K562 (cell line): Measurements from ENCODE around the gene GPR68. TPM values are rescaled to one million over a fixed set of nuclear protein-coding genes. Genes with fewer than 3 reads are reported as not detected.

Source experiments
- ATAC-seq: fragments of 200-7000 bp; cut with Tn5 transposase; 3 replicates; pipeline ENCODE4 v1.9.1; 2020; ENCODE audit warnings: moderate library complexity
- BruUV-seq: library from RNA; stranded (reverse); fragments of 400-500 nt; replicated peaks from 2 replicates; lab custom pipeline; 2021; lab: Mats Ljungman, UMichigan
- CTCF ChIA-PET: fragments of 300-600 bp; formaldehyde crosslinking; extraction: SDS; loops from one replicate; lab custom pipeline; 2021; ENCODE audit warnings: low intra/inter-chr PET ratio; lab: Yijun Ruan, JAX
- POLR2A ChIA-PET: fragments of 300-600, 350-650 bp; sonication (Branson Sonifier 250); formaldehyde crosslinking; extraction: SDS; loops from one replicate; lab custom pipeline; 2021; ENCODE audit warnings: antibody characterized with exemption, inconsistent platforms; lab: Yijun Ruan, JAX
- DNase-seq, 4 experiments: peaks; one replicate each; pipeline versions ENCODE4 v3.0.0 to v3.0.0-alpha.2; 2011 to 2018; ENCODE audit warnings: low spot score in 3 of 4, mixed read lengths in 3 of 4; ENCODE audit errors: extremely low read depth in 1 of 4
- FAIRE-seq: peaks from 2 replicates; lab custom pipeline; 2011; peaks lifted over from hg19 to GRCh38; lab: Jason Lieb, UNC
- H2AFZ ChIP-seq: 2 replicates; pipeline ENCODE4 v1.6.0; 2011; ENCODE audit warnings: low read depth, low read length, control low read depth, inconsistent platforms
- H3K27ac ChIP-seq: fragments of 200-600 bp; 3 replicates; pipeline ENCODE4 v1.8.0; 2011; ENCODE audit warnings: low read depth, mild to moderate bottlenecking, control low read depth, inconsistent platforms, low read length, moderate library complexity, mixed read lengths; ENCODE audit errors: extremely low read depth
- H3K27me3 ChIP-seq, 2 experiments: fragments of 300-600 bp in 1 of 2; 2 replicates in 1 of 2; 3 replicates in 1 of 2; pipeline versions ENCODE4 v1.6.0 to v1.8.0; 2011; ENCODE audit warnings: inconsistent platforms in 2 of 2, low read length in 2 of 2, mild to moderate bottlenecking in 1 of 2, mixed read lengths in 1 of 2, moderate library complexity in 1 of 2; ENCODE audit not compliant: control insufficient read depth in 2 of 2, insufficient read depth in 2 of 2
- H3K36me3 ChIP-seq: fragments of 300-600 bp; 3 replicates; pipeline ENCODE4 v1.8.0; 2011; ENCODE audit warnings: mild to moderate bottlenecking, low read length, inconsistent platforms; ENCODE audit not compliant: control insufficient read depth, insufficient read depth
- H3K4me1 ChIP-seq, 2 experiments: fragments of 200-600 bp in 1 of 2; replicated peaks in 1 of 2; 2 replicates in 1 of 2; 3 replicates in 1 of 2; pipeline versions ENCODE4 v1.5.1 to v1.8.0; 2011; ENCODE audit warnings: inconsistent platforms in 2 of 2, low read length in 2 of 2, mild to moderate bottlenecking in 1 of 2, mixed read lengths in 1 of 2, moderate library complexity in 1 of 2; ENCODE audit not compliant: control insufficient read depth in 2 of 2, insufficient read depth in 2 of 2
- H3K4me2 ChIP-seq: 2 replicates; pipeline ENCODE4 v1.6.1; 2011; ENCODE audit warnings: low read length, control low read depth, inconsistent platforms, mixed read lengths; ENCODE audit not compliant: insufficient read depth
- H3K4me3 ChIP-seq: fragments of 200-600 bp; sonication (generic), shearing (Covaris generic); 2 replicates; pipeline ENCODE4 v1.5.1; 2016; ENCODE audit warnings: control low read depth, inconsistent platforms
- H3K79me2 ChIP-seq: fragments of 200-600 bp; 3 replicates; pipeline ENCODE4 v1.8.0; 2011; ENCODE audit warnings: low read length, inconsistent platforms; ENCODE audit not compliant: control insufficient read depth, insufficient read depth
- H3K9ac ChIP-seq, 2 experiments: 2 replicates each; pipeline versions ENCODE4 v1.6.0 to v1.6.1; 2011; ENCODE audit warnings: low read depth in 2 of 2, low read length in 2 of 2, control low read depth in 1 of 2, inconsistent platforms in 1 of 2, mild to moderate bottlenecking in 1 of 2, mixed read lengths in 1 of 2; ENCODE audit not compliant: insufficient read depth in 1 of 2
- H3K9me1 ChIP-seq: one replicate; pipeline ENCODE4 v1.6.0; 2011; ENCODE audit warnings: inconsistent platforms, mild to moderate bottlenecking, low read length, moderate library complexity; ENCODE audit not compliant: control insufficient read depth, insufficient read depth
- H3K9me3 ChIP-seq: replicated peaks from 2 replicates; pipeline ENCODE4 v1.5.1; 2011; ENCODE audit warnings: low read depth, low read length, inconsistent platforms; ENCODE audit not compliant: control insufficient read depth, insufficient read depth
- H4K20me1 ChIP-seq: replicated peaks from 2 replicates; pipeline ENCODE4 v1.6.1; 2011; ENCODE audit warnings: low read length, inconsistent platforms, mixed read lengths; ENCODE audit not compliant: control insufficient read depth, insufficient read depth
- FIP1L1 ChIP-seq: fragments of 200-400 bp; formaldehyde crosslinking; IDR thresholded peaks from 2 replicates; pipeline ENCODE4 v1.6.1; 2018; ENCODE audit warnings: mild to moderate bottlenecking, low read depth, low read length; ENCODE audit not compliant: poor library complexity, severe bottlenecking
- NR2C2 ChIP-seq, 2 experiments: fragments of 200-800 bp in 1 of 2; sonication (Bioruptor generic) in 1 of 2; sonication (generic) in 1 of 2; formaldehyde crosslinking in 1 of 2; IDR thresholded peaks; 2 replicates each; pipeline versions ENCODE4 v1.6.1 to v1.8.0; 2016 to 2022; ENCODE audit warnings: mild to moderate bottlenecking in 1 of 2, missing compliant biosample characterization in 1 of 2, missing genetic modification characterization in 1 of 2, missing genetic modification reagents in 1 of 2
- NRF1 ChIP-seq, 2 experiments: fragments of 450-650 bp; IDR thresholded peaks in 1 of 2; conservative IDR thresholded peaks in 1 of 2; 2 replicates each; pipeline ENCODE4 v1.6.1; 2014; ENCODE audit warnings: mild to moderate bottlenecking in 2 of 2
- ZBED1 ChIP-seq: IDR thresholded peaks from 2 replicates; pipeline ENCODE4 v1.6.1; 2014
- ZBTB12 ChIP-seq: fragments of 250-450 bp; sonication (Bioruptor Pico); IDR thresholded peaks from 2 replicates; pipeline ENCODE4 v1.4.0; 2020
- ZFP36 ChIP-seq: fragments of 150-350 bp; IDR thresholded peaks from 2 replicates; pipeline ENCODE4 v1.6.1; 2018; ENCODE audit warnings: low read length, low read depth; ENCODE audit not compliant: partially characterized antibody
- ZNF232 ChIP-seq: sonication (generic); formaldehyde crosslinking; IDR thresholded peaks from 2 replicates; pipeline ENCODE4 v1.8.0; 2022; ENCODE audit warnings: mild to moderate bottlenecking, missing genetic modification reagents
- ZNF316 ChIP-seq: fragments of 450-650 bp; IDR thresholded peaks from 2 replicates; pipeline ENCODE4 v1.6.1; 2016
- WGBS: fragments of 100-300 bp; shearing (Covaris generic); methylation state at CpG from one replicate; pipeline ENCODE4 v1.1.6; 2016; ENCODE audit warnings: low coverage, mixed read lengths; ENCODE audit not compliant: insufficient coverage; ENCODE audit errors: missing lambda C conversion rate; 5-methylcytosine and 5-hydroxymethylcytosine counted together
- in situ Hi-C: fragments of 300-500 bp; cut with MboI; formaldehyde crosslinking; loops from 4 replicates; pipeline ENCODE4 v1.15.0; 2018; ENCODE audit warnings: inconsistent platforms, mixed read lengths
- intact Hi-C: fragments of 100-400 bp; cut with micrococcal nuclease; formaldehyde crosslinking; loops from 2 replicates; pipeline ENCODE4 v1.14.2; 2022
- polyA plus RNA-seq, 8 experiments: library from polyadenylated mRNA; depleted of rRNA in 4 of 8; stranded (reverse) in 5 of 8; unstranded in 3 of 8; fragments of >200 nt; fragmentation: Nextera tagmentation in 2 of 8; fragmentation: Illumina TruSeq in 1 of 8; extraction: Ambion mirVana in 2 of 8; extraction: Trizol in 1 of 8; gene quantifications; 2 replicates each; pipeline versions ENCODE4 v1.2.1 to v1.2.3, GENCODE V29; 2011 to 2014; ENCODE audit warnings: inconsistent platforms in 1 of 8, missing spikeins in 1 of 8
- total RNA-seq, 7 experiments: library from RNA; depleted of rRNA in 6 of 7; stranded (reverse); fragments of >200 nt in 6 of 7; fragmentation: Illumina TruSeq in 2 of 7; extraction: Trizol in 2 of 7; gene quantifications; 2 replicates each; pipeline versions ENCODE4 v1.2.1 to v1.2.3, GENCODE V29; 2011 to 2021; ENCODE audit warnings: low replicate concordance in 1 of 7
- TF ChIP-seq, protein P1 (sequence below): fragments of 250-450 bp; sonication (Bioruptor Pico); IDR thresholded peaks from 2 replicates; pipeline ENCODE4 v1.4.0; 2020; ENCODE audit warnings: mild to moderate bottlenecking
- TF ChIP-seq, protein P2 (sequence below): fragments of 450-650 bp; formaldehyde crosslinking; conservative IDR thresholded peaks from 2 replicates; pipeline ENCODE4 v1.4.0; 2022; ENCODE audit warnings: mild to moderate bottlenecking, missing genetic modification characterization
- TF ChIP-seq, protein P3 (sequence below): fragments of 250-450 bp; sonication (Bioruptor Pico); IDR thresholded peaks from 2 replicates; pipeline ENCODE4 v1.9.0; 2021; ENCODE audit warnings: mild to moderate bottlenecking

Gene GPR68
- total and polyA plus RNA-seq, 9 of the 15 experiments (the other 6 are each of a cell fraction or from before 2014, with no cell fraction given) = 0.41 to 9.4 (median 3.7) TPM

DNA sequence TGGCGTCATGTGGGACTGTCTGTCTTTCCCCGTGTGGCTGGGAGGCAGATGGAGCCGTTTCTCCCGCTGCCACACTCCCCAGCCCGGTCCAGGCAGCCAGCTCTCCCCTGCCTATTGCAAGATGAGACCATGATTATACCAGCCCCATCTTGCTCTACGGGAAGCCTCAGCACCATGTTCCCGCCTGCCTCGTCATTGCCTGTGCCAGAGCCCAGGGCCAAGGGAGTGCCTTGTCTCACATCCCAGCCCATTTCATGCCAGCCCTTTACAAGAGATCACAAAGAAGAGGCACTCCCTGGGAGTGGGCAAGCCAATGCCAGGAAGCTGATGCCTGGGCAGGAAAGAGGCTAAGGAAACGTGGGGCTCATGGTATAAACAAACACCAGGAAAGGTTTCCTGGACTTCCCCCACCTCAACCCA is 23.9 kb downstream of the GPR68 start (continued):
- TF ChIP-seq, protein P1, sequence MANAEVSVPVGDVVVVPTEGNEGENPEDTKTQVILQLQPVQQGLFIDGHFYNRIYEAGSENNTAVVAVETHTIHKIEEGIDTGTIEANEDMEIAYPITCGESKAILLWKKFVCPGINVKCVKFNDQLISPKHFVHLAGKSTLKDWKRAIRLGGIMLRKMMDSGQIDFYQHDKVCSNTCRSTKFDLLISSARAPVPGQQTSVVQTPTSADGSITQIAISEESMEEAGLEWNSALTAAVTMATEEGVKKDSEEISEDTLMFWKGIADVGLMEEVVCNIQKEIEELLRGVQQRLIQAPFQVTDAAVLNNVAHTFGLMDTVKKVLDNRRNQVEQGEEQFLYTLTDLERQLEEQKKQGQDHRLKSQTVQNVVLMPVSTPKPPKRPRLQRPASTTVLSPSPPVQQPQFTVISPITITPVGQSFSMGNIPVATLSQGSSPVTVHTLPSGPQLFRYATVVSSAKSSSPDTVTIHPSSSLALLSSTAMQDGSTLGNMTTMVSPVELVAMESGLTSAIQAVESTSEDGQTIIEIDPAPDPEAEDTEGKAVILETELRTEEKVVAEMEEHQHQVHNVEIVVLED (CRISPR knock-in tag) = no peak
- TF ChIP-seq ZNF316 = no peak
- no peak for TF ChIP-seq ZBTB12 (CRISPR knock-in tag)
- TF ChIP-seq, protein P2, sequence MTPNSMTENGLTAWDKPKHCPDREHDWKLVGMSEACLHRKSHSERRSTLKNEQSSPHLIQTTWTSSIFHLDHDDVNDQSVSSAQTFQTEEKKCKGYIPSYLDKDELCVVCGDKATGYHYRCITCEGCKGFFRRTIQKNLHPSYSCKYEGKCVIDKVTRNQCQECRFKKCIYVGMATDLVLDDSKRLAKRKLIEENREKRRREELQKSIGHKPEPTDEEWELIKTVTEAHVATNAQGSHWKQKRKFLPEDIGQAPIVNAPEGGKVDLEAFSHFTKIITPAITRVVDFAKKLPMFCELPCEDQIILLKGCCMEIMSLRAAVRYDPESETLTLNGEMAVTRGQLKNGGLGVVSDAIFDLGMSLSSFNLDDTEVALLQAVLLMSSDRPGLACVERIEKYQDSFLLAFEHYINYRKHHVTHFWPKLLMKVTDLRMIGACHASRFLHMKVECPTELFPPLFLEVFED (CRISPR knock-in tag) = no peak

DNA sequence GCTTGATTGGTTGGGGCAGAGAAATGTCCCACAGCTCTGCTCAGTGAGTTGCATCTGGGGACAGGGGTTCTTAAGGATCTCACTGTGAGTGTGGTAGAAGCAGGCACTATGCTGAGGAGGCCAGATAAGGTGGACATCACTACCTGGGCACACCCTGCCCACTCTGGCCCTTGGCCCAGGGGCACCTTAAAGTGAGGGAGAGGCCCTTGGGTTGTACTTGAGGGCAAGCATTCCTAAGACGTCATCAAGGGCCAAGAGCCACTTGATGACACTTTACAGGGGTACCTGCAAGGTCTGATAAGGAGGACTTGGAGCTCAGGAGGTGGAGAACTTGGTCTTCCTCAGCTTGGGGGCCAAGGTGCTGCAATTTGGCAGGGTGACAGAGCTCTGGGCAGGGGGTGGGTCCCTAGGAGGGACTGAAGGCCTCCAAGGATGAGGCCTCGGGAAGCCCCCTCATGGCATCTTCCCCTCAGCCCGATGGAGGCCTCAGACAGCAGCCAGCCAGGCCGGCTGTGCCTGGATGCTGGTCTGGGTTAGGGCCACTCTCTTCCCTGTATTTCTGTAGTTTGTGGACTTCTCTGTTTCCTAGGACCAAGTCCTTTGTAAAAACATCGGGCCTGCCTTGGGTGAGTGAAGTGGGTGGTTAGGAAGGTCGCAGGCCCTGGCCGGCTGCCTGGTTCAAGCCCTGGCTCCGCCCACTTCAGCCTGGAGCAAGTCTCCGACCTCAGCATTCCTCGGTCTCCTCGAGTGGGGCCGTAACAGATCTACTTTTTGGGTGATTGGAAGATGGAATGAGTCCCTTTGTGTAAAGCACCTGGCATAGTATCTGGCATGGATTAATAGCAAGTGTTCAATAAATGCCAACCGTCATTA is 24.8 kb downstream of the GPR68 start:
- Histone ChIP-seq H3K9me1 (no peaks in the 10 kb centered on the region), H3K4me3 (no peak overlapping the region), H3K9ac (peak overlapping the region in 1 of 2 experiments; percentile 35; a peak in 2 of 4 replicates), H3K27me3 (no peaks in the 10 kb centered on the region), H3K27ac (no peak overlapping the region), H3K9me3 (no peaks in the 10 kb centered on the region), H4K20me1 (no peaks in the 10 kb centered on the region), H3K4me2 (no peak overlapping the region), H3K79me2 (no peaks in the 10 kb centered on the region), H3K36me3 (peaks cover 16% of the 10 kb centered on the region; the same call in 1 of the 3 replicates), H3K4me1 (no peaks in the 10 kb centered on the region; a peak in 2 of 5 replicates), H2AFZ (no peak overlapping the region)
- DNase-seq (no peak), ATAC-seq (no peak), FAIRE-seq (no peak)
- BruUV-seq = no TSS peak
- ChIA-PET CTCF (no interaction called here), POLR2A (interaction anchor here (1.1 kb wide), 1 partner anchor 46 kb away, joined by 4 read pairs; no protein-coding TSS in a partner anchor)
- no peak for TF ChIP-seq ZNF232 (CRISPR knock-in tag)
- TF ChIP-seq NR2C2 (CRISPR knock-in tag; IDR thresholded peaks at IDR 0.05) = no peak
- no peak for TF ChIP-seq NR2C2 (tag; IDR thresholded peaks at IDR 0.05)
- TF ChIP-seq, protein P3, sequence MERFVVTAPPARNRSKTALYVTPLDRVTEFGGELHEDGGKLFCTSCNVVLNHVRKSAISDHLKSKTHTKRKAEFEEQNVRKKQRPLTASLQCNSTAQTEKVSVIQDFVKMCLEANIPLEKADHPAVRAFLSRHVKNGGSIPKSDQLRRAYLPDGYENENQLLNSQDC (CRISPR knock-in tag) = no peak
- TF ChIP-seq ZBED1 = no peak
- no peak for TF ChIP-seq FIP1L1
- no peak for TF ChIP-seq NRF1 (conservative IDR thresholded peaks at IDR 0.05 in 1 of 2, IDR thresholded peaks at IDR 0.05 in 1 of 2)
- no peak for TF ChIP-seq ZFP36
- in situ Hi-C loops (no loop called here), intact Hi-C loops (no loop called here)
- 40% methylated on average over 10 of the region's 13 CpGs for WGBS
